ENCODE data around the gene WDR82.

The WDR82 gene

DNA sequence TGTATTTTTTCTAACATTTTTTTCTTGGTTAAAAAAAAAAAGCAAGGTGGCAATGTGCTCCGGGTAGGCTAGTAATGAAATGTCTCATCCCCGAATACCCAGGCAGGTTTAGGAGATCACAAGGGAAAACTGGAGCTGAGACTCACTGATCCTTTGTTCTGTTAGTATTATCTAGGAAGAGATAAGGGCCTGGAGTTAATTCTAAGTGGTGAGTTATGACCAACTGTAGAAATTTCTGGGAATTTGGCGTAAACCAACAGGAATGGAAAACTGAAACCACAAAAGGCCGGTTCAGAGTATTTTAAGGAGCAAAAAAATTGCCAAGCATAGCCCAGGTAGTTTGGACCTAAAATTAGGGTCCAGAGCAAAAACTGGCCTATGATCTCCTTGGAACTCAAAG lies 20.5 kb downstream of the WDR82 start:
- TF ChIP-seq RARB (CRISPR knock-in tag; IDR thresholded peaks at IDR 0.05), result no peak
- no peak for TF ChIP-seq ISL1 (CRISPR knock-in tag; IDR thresholded peaks at IDR 0.05)
- TF ChIP-seq GLIS3 (CRISPR knock-in tag; IDR thresholded peaks at IDR 0.05), result no peak
- TF ChIP-seq, protein P1, sequence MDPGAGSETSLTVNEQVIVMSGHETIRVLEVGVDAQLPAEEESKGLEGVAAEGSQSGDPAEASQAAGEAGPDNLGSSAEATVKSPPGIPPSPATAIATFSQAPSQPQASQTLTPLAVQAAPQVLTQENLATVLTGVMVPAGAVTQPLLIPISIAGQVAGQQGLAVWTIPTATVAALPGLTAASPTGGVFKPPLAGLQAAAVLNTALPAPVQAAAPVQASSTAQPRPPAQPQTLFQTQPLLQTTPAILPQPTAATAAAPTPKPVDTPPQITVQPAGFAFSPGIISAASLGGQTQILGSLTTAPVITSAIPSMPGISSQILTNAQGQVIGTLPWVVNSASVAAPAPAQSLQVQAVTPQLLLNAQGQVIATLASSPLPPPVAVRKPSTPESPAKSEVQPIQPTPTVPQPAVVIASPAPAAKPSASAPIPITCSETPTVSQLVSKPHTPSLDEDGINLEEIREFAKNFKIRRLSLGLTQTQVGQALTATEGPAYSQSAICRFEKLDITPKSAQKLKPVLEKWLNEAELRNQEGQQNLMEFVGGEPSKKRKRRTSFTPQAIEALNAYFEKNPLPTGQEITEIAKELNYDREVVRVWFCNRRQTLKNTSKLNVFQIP (CRISPR knock-in tag; IDR thresholded peaks at IDR 0.05; ENCODE audit: borderline replicate concordance, low read depth), result no peak
- no peak for TF ChIP-seq PPARA (CRISPR knock-in tag; IDR thresholded peaks at IDR 0.05; ENCODE audit: borderline replicate concordance)
- TF ChIP-seq, protein P2, sequence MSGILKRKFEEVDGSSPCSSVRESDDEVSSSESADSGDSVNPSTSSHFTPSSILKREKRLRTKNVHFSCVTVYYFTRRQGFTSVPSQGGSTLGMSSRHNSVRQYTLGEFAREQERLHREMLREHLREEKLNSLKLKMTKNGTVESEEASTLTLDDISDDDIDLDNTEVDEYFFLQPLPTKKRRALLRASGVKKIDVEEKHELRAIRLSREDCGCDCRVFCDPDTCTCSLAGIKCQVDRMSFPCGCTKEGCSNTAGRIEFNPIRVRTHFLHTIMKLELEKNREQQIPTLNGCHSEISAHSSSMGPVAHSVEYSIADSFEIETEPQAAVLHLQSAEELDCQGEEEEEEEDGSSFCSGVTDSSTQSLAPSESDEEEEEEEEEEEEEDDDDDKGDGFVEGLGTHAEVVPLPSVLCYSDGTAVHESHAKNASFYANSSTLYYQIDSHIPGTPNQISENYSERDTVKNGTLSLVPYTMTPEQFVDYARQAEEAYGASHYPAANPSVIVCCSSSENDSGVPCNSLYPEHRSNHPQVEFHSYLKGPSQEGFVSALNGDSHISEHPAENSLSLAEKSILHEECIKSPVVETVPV (CRISPR knock-in tag; IDR thresholded peaks at IDR 0.05), result no peak
- no peak for TF ChIP-seq ESRRG (CRISPR knock-in tag; IDR thresholded peaks at IDR 0.05)
- TF ChIP-seq ARNTL (CRISPR knock-in tag; IDR thresholded peaks at IDR 0.05; ENCODE audit: borderline replicate concordance, low read depth), result no peak
- TF ChIP-seq OSR1 (CRISPR knock-in tag; IDR thresholded peaks at IDR 0.05), result no peak
- no peak for TF ChIP-seq ZNF8 (CRISPR knock-in tag; IDR thresholded peaks at IDR 0.05)
- TF ChIP-seq SNAI2 (CRISPR knock-in tag; IDR thresholded peaks at IDR 0.05), result no peak
- no peak for TF ChIP-seq ZNF565 (CRISPR knock-in tag; conservative IDR thresholded peaks at IDR 0.05; ENCODE audit: low read depth)
- no peak for TF ChIP-seq BACH2 (CRISPR knock-in tag; IDR thresholded peaks at IDR 0.05; ENCODE audit: borderline replicate concordance)
- TF ChIP-seq TOX (CRISPR knock-in tag; IDR thresholded peaks at IDR 0.05; ENCODE audit: borderline replicate concordance), result no peak
- no peak for TF ChIP-seq ZFP30 (CRISPR knock-in tag; IDR thresholded peaks at IDR 0.05)
- TF ChIP-seq, protein P3, sequence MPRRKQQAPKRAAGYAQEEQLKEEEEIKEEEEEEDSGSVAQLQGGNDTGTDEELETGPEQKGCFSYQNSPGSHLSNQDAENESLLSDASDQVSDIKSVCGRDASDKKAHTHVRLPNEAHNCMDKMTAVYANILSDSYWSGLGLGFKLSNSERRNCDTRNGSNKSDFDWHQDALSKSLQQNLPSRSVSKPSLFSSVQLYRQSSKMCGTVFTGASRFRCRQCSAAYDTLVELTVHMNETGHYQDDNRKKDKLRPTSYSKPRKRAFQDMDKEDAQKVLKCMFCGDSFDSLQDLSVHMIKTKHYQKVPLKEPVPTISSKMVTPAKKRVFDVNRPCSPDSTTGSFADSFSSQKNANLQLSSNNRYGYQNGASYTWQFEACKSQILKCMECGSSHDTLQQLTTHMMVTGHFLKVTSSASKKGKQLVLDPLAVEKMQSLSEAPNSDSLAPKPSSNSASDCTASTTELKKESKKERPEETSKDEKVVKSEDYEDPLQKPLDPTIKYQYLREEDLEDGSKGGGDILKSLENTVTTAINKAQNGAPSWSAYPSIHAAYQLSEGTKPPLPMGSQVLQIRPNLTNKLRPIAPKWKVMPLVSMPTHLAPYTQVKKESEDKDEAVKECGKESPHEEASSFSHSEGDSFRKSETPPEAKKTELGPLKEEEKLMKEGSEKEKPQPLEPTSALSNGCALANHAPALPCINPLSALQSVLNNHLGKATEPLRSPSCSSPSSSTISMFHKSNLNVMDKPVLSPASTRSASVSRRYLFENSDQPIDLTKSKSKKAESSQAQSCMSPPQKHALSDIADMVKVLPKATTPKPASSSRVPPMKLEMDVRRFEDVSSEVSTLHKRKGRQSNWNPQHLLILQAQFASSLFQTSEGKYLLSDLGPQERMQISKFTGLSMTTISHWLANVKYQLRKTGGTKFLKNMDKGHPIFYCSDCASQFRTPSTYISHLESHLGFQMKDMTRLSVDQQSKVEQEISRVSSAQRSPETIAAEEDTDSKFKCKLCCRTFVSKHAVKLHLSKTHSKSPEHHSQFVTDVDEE (CRISPR knock-in tag; IDR thresholded peaks at IDR 0.05), result no peak
- TF ChIP-seq ZC3H10 (CRISPR knock-in tag; IDR thresholded peaks at IDR 0.05), result no peak

DNA sequence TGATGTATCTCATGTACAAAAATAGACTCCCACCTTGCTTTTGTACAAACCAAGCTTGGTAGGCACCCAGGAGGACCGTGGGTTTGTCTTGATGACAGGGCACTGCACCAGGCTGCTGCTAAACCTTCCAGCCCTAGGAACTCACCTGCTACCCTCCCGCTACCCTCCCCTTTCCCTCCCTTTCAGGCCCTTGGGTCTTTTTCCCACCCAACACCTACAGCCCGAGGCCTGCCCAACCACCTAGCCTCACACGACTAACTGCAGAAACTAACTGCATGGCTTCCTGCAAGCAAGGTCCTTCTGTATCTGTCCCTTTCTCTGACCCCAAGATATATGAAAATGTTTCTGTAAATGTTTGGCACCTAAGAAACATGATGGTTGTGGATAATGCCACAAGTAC lies 21.8 kb downstream of the WDR82 start:
- TF ChIP-seq CSDC2 (CRISPR knock-in tag; IDR thresholded peaks at IDR 0.05), result no peak
- no peak for TF ChIP-seq ARNTL (CRISPR knock-in tag; IDR thresholded peaks at IDR 0.05; ENCODE audit: borderline replicate concordance, low read depth)
- no peak for TF ChIP-seq GLIS3 (CRISPR knock-in tag; IDR thresholded peaks at IDR 0.05)
- TF ChIP-seq ZFP30 (CRISPR knock-in tag; IDR thresholded peaks at IDR 0.05), result no peak
- TF ChIP-seq TOX (CRISPR knock-in tag; IDR thresholded peaks at IDR 0.05; ENCODE audit: borderline replicate concordance), result no peak
- no peak for TF ChIP-seq PPARA (CRISPR knock-in tag; IDR thresholded peaks at IDR 0.05; ENCODE audit: borderline replicate concordance)
- TF ChIP-seq, protein P4, sequence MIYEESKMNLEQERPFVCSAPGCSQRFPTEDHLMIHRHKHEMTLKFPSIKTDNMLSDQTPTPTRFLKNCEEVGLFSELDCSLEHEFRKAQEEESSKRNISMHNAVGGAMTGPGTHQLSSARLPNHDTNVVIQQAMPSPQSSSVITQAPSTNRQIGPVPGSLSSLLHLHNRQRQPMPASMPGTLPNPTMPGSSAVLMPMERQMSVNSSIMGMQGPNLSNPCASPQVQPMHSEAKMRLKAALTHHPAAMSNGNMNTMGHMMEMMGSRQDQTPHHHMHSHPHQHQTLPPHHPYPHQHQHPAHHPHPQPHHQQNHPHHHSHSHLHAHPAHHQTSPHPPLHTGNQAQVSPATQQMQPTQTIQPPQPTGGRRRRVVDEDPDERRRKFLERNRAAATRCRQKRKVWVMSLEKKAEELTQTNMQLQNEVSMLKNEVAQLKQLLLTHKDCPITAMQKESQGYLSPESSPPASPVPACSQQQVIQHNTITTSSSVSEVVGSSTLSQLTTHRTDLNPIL (CRISPR knock-in tag; IDR thresholded peaks at IDR 0.05; ENCODE audit: low read depth), result no peak
- no peak for TF ChIP-seq ZNF565 (CRISPR knock-in tag; conservative IDR thresholded peaks at IDR 0.05; ENCODE audit: low read depth)
- no peak for TF ChIP-seq SNAI2 (CRISPR knock-in tag; IDR thresholded peaks at IDR 0.05)
- TF ChIP-seq ZNF70 (CRISPR knock-in tag; IDR thresholded peaks at IDR 0.05), result no peak
- no peak for TF ChIP-seq ISL1 (CRISPR knock-in tag; IDR thresholded peaks at IDR 0.05)
- TF ChIP-seq RARB (CRISPR knock-in tag; IDR thresholded peaks at IDR 0.05), result no peak
- TF ChIP-seq ZC3H10 (CRISPR knock-in tag; IDR thresholded peaks at IDR 0.05), result no peak
- no peak for ATAC-seq

More for the DNA sequence above, 20.5 kb downstream of the WDR82 start:
- no peak for ATAC-seq

DNA sequence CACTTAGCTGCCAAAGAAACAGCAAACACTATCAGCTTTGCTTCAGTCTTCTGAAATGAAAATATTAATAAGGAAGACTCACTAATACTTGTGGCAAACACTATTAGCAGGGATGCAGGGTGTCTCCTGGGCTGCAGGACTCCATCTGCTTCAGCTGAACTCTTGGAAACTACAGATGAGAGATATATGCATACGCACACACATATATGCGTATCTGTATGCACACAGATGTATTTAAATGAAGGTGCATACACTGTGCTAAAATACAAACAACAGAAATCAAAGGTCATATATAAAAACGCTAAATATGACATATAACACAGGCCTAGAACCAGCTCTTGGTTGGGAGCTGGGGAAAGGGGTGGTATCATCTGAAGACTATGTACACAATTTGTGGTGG lies 22.3 kb downstream of the WDR82 start:
- TF ChIP-seq GLIS3 (CRISPR knock-in tag; IDR thresholded peaks at IDR 0.05) (no peak), ZNF565 (CRISPR knock-in tag; conservative IDR thresholded peaks at IDR 0.05; ENCODE audit: low read depth) (no peak), ZC3H10 (CRISPR knock-in tag; IDR thresholded peaks at IDR 0.05) (no peak), TCF4 (CRISPR knock-in tag; IDR thresholded peaks at IDR 0.05; ENCODE audit: borderline replicate concordance) (no peak), PPARA (CRISPR knock-in tag; IDR thresholded peaks at IDR 0.05; ENCODE audit: borderline replicate concordance) (no peak), BACH2 (CRISPR knock-in tag; IDR thresholded peaks at IDR 0.05; ENCODE audit: borderline replicate concordance) (no peak)
- ATAC-seq, result no peak

DNA sequence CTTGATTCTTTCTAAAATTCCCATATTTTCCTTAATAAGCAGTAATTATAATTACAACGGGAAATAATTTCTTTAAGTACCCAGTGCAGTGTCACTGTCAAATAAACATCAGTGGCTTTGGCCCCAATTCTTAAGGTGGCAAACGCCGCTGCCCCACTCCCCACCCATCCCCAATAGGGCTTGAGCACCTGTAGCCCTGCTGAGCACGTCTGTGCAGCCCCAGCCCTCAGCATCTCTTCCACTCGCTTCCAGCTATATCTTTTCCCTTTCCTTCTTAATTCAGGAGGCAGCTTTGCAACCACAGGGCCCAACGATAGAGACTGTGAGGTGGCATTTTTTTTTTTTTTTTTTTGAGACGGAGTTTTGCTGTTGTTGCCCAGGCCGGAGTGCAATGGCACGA lies 23.8 kb downstream of the WDR82 start:
- no peak for ATAC-seq
- no peak for TF ChIP-seq ARNTL (CRISPR knock-in tag; IDR thresholded peaks at IDR 0.05; ENCODE audit: borderline replicate concordance, low read depth)
- no peak for TF ChIP-seq ISL1 (CRISPR knock-in tag; IDR thresholded peaks at IDR 0.05)
- TF ChIP-seq, protein P1 (CRISPR knock-in tag; IDR thresholded peaks at IDR 0.05; ENCODE audit: borderline replicate concordance, low read depth), result no peak
- TF ChIP-seq ZNF70 (CRISPR knock-in tag; IDR thresholded peaks at IDR 0.05), result no peak
- TF ChIP-seq OSR1 (CRISPR knock-in tag; IDR thresholded peaks at IDR 0.05), result no peak
- TF ChIP-seq ZFP30 (CRISPR knock-in tag; IDR thresholded peaks at IDR 0.05), result no peak
- no peak for TF ChIP-seq SNAI2 (CRISPR knock-in tag; IDR thresholded peaks at IDR 0.05)
- no peak for TF ChIP-seq BACH2 (CRISPR knock-in tag; IDR thresholded peaks at IDR 0.05; ENCODE audit: borderline replicate concordance)
- no peak for TF ChIP-seq CSDC2 (CRISPR knock-in tag; IDR thresholded peaks at IDR 0.05)
- no peak for TF ChIP-seq ZNF565 (CRISPR knock-in tag; conservative IDR thresholded peaks at IDR 0.05; ENCODE audit: low read depth)
- TF ChIP-seq ZFP3 (CRISPR knock-in tag; IDR thresholded peaks at IDR 0.05), result no peak
- TF ChIP-seq, protein P4 (CRISPR knock-in tag; IDR thresholded peaks at IDR 0.05; ENCODE audit: low read depth), result no peak
- no peak for TF ChIP-seq PPARA (CRISPR knock-in tag; IDR thresholded peaks at IDR 0.05; ENCODE audit: borderline replicate concordance)
- no peak for TF ChIP-seq RARB (CRISPR knock-in tag; IDR thresholded peaks at IDR 0.05)
- no peak for TF ChIP-seq TCF4 (CRISPR knock-in tag; IDR thresholded peaks at IDR 0.05; ENCODE audit: borderline replicate concordance)
- no peak for TF ChIP-seq TOX (CRISPR knock-in tag; IDR thresholded peaks at IDR 0.05; ENCODE audit: borderline replicate concordance)
